PC-9 (cell line): ENCODE measurements around the gene CST11.

ENCODE experiments used
- CTCF ChIP-seq: fragments of 200-600 bp; sonication (generic); conservative IDR thresholded peaks from 2 replicates; pipeline ENCODE4 v1.6.1; 2017; ENCODE audit warnings: mixed run types, antibody characterized with exemption, mild to moderate bottlenecking, moderate library complexity
- EZH2 ChIP-seq: fragments of 200-600 bp; sonication (generic); IDR thresholded peaks from 2 replicates; pipeline ENCODE4 v1.8.0; 2017; ENCODE audit warnings: antibody characterized with exemption, low read depth

DNA sequence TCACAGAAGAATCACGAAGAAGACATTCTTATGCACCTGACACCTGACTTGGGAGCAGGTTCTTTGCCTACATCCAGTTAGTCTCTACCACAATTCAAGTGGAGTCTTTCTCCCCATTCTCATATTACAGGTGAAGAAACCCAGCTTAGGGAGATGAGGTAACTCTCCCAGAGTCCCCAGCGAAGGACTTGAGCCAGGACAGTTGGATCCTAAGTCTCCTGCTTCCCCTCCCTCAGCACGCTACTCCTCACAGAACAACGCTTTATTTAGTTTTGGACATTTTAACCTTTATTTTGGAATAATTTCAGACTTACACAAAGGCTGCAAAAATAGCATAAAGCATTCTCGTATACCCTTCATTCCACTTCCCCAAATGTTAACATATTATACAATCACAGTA is 14.0 kb downstream of the CST11 start:
- TF ChIP-seq CTCF, result no peak
- no peak for TF ChIP-seq EZH2
